ENCODE results near the gene RAX2. TPM values are rescaled to one million over a fixed set of nuclear protein-coding genes. Genes with fewer than 3 reads are reported as not detected.

The RAX2 gene
- total and polyA plus RNA-seq, 10 of the 15 experiments (the other 5 are each of a cell fraction or from before 2014, with no cell fraction given) = not detected

DNA sequence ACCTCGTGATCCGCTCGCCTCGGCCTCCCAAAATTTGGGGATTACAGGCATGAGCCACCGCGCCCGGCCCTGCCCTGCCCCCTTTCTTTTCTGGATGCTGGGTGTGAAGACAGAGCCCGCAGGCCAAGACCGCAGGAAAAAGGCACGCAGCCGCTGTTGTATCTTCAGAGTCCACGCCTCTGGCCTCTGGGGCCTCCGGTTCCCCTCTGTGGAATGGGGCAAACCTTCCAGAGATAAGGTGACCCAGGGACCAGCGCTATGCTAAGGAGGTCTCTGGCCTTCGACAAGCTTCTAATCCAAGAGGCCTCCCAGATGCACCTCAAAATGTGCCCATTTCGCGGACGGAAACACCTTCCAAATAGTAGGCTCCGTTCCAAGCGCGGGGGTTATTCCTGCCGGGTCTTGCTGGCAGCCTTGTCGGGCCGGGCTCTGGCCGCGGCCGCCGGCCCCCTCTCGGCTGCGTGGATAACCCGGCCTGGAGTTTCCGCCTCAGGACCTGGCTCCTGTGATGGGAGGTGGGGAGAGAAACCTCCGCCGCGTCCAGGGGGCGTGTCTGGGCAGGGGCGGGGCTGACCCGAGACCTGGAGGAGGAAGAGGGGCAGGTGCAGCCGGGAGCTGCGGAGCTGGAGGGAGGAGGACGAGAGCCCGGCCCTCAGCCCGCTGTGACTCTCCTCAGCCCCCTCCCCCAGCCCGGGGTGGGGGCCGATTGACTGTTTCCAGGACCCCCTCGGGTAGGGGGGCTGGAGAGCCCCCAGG is 50.7 kb downstream of the RAX2 start (continued):
- 0 out of 2 replicates have a peak, but pooled peaks have one; percentile 12 for TF ChIP-seq ZNF24 (IDR thresholded peaks at IDR 0.05)
- TF ChIP-seq STAT1 (conservative IDR thresholded peaks at IDR 0.05) = no peak
- peak; percentile 61 for TF ChIP-seq NR2F1 (conservative IDR thresholded peaks at IDR 0.05)
- TF ChIP-seq POU2F2 (IDR thresholded peaks at IDR 0.05; ENCODE audit: borderline replicate concordance, low read depth, low read length) = no peak
- TF ChIP-seq BCL11A (IDR thresholded peaks at IDR 0.05; ENCODE audit: low read depth, low read length) = no peak
- TF ChIP-seq, protein P1, sequence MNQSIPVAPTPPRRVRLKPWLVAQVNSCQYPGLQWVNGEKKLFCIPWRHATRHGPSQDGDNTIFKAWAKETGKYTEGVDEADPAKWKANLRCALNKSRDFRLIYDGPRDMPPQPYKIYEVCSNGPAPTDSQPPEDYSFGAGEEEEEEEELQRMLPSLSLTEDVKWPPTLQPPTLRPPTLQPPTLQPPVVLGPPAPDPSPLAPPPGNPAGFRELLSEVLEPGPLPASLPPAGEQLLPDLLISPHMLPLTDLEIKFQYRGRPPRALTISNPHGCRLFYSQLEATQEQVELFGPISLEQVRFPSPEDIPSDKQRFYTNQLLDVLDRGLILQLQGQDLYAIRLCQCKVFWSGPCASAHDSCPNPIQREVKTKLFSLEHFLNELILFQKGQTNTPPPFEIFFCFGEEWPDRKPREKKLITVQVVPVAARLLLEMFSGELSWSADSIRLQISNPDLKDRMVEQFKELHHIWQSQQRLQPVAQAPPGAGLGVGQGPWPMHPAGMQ (IDR thresholded peaks at IDR 0.05; ENCODE audit: borderline replicate concordance) = no peak
- no peak for TF ChIP-seq ZNF274 (IDR thresholded peaks at IDR 0.05; ENCODE audit: insufficient read depth, insufficient read length)
- no peak for TF ChIP-seq SIN3A (IDR thresholded peaks at IDR 0.05; ENCODE audit: low read depth, low read length)
- TF ChIP-seq, protein P2, sequence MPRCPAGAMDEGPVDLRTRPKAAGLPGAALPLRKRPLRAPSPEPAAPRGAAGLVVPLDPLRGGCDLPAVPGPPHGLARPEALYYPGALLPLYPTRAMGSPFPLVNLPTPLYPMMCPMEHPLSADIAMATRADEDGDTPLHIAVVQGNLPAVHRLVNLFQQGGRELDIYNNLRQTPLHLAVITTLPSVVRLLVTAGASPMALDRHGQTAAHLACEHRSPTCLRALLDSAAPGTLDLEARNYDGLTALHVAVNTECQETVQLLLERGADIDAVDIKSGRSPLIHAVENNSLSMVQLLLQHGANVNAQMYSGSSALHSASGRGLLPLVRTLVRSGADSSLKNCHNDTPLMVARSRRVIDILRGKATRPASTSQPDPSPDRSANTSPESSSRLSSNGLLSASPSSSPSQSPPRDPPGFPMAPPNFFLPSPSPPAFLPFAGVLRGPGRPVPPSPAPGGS (IDR thresholded peaks at IDR 0.05; ENCODE audit: borderline replicate concordance, insufficient read depth, low read depth, low read length, poor library complexity, severe bottlenecking) = no peak
- no peak for TF ChIP-seq ZBED1 (IDR thresholded peaks at IDR 0.05; ENCODE audit: borderline replicate concordance)
- TF ChIP-seq, protein P3, sequence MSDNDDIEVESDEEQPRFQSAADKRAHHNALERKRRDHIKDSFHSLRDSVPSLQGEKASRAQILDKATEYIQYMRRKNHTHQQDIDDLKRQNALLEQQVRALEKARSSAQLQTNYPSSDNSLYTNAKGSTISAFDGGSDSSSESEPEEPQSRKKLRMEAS (IDR thresholded peaks at IDR 0.05; ENCODE audit: low read depth, low read length) = no peak
- TF ChIP-seq, protein P4, sequence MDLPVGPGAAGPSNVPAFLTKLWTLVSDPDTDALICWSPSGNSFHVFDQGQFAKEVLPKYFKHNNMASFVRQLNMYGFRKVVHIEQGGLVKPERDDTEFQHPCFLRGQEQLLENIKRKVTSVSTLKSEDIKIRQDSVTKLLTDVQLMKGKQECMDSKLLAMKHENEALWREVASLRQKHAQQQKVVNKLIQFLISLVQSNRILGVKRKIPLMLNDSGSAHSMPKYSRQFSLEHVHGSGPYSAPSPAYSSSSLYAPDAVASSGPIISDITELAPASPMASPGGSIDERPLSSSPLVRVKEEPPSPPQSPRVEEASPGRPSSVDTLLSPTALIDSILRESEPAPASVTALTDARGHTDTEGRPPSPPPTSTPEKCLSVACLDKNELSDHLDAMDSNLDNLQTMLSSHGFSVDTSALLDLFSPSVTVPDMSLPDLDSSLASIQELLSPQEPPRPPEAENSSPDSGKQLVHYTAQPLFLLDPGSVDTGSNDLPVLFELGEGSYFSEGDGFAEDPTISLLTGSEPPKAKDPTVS (IDR thresholded peaks at IDR 0.05; ENCODE audit: low read depth, low read length) = no peak
- no peak for TF ChIP-seq TCF3 (IDR thresholded peaks at IDR 0.05; ENCODE audit: borderline replicate concordance, insufficient read depth, low read depth, low read length)
- no peak for TF ChIP-seq HDAC6 (IDR thresholded peaks at IDR 0.05; ENCODE audit: unreplicated experiment)
- 0 out of 2 replicates have a peak, but pooled peaks have one; percentile 15 for TF ChIP-seq HCFC1 (IDR thresholded peaks at IDR 0.05; ENCODE audit: low read length)
- TF ChIP-seq, protein P5, sequence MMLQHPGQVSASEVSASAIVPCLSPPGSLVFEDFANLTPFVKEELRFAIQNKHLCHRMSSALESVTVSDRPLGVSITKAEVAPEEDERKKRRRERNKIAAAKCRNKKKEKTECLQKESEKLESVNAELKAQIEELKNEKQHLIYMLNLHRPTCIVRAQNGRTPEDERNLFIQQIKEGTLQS (IDR thresholded peaks at IDR 0.05; ENCODE audit: borderline replicate concordance, extremely low read depth, low read depth, low read length) = no peak
- TF ChIP-seq, protein P6, sequence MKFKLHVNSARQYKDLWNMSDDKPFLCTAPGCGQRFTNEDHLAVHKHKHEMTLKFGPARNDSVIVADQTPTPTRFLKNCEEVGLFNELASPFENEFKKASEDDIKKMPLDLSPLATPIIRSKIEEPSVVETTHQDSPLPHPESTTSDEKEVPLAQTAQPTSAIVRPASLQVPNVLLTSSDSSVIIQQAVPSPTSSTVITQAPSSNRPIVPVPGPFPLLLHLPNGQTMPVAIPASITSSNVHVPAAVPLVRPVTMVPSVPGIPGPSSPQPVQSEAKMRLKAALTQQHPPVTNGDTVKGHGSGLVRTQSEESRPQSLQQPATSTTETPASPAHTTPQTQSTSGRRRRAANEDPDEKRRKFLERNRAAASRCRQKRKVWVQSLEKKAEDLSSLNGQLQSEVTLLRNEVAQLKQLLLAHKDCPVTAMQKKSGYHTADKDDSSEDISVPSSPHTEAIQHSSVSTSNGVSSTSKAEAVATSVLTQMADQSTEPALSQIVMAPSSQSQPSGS (IDR thresholded peaks at IDR 0.05; ENCODE audit: low read length) = peak; percentile 24; the same call in 1 of the 2 replicates
- 0 out of 2 replicates have a peak, but pooled peaks have one; percentile 28 for TF ChIP-seq CHD2 (IDR thresholded peaks at IDR 0.05; ENCODE audit: borderline replicate concordance, low read depth, low read length)
- no peak for TF ChIP-seq POLR2A (IDR thresholded peaks at IDR 0.05; ENCODE audit: low read depth, low read length)
